HL-60/S4 treated with retinoic acid at 250 ng/mL for 4 days and 3 days (cell line): Measurements from ENCODE around the gene RABGGTA.

Source experiments
- in situ Hi-C: fragments of 300-500 bp; cut with MboI; formaldehyde crosslinking; loops from 2 replicates; pipeline ENCODE4 v1.7.0; 2022; ENCODE audit warnings: low sequenced_read_pairs

Gene RABGGTA

DNA sequence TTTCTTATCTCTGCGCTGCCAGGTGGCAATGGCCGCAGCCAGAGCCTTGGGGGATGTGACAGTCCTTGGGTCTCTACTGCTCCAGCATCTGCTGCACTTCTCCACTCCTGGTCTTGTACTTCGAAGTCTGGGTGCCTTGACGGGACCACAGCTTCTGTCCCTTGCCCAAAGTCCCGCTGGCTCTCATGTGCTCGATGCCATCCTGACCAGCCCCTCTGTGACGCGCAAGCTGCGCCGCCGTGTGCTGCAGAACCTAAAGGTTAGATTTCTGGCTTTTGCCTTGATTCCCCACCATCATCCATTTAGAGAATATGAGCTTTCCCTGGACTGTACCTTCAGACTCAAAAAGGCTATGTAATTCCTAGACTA is 32.6 kb upstream of the RABGGTA start:
- in situ Hi-C loops, result no loop called here

DNA sequence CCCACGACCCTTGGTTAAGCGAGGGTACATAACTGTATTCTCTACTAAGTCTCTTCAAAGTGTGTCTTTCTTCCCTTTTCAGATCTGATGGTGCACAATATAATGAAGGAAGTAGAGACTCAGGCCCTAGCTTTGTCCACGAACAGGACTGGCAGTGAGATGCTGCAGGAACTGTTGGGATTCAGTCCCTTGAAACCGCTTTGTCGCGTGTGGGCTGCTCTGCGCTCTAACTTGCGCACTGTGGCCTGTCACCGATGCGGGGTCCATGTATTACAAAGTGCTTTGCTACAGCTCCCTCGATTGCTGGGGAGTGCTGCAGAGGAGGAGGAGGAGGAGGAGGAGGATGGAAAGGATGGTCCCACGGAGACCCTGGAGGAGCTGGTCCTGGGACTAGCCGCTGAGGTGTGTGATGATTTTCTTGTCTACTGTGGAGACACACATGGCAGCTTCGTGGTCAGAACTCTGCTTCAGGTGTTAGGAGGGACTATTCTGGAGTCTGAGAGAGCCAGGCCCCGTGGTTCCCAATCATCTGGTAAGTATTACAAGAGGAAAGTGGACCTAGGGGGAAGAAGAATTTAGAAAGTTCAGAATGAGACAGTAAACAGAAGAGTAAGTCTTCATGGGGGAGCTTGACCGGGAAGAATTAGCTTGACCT is 29.1 kb upstream of the RABGGTA start:
- in situ Hi-C loops, result no loop called here

- in situ Hi-C loops, result loop anchor here (5.0 kb wide), 1 partner anchor 57 kb away; the partner anchor contains the start of gene TINF2
Measured at GRCh38 chr14:24299255-24300191, 28.1 kb upstream of the RABGGTA start, which contains the start of the genes DHRS1 and NOP9. Gene DHRS1, minus strand, starts transcription at chr14:24299780. Its CDS starts 674 bp downstream, at chr14:24299106. Gene NOP9, plus strand, starts transcription at chr14:24299850. Its CDS starts 105 bp downstream, at chr14:24299955.

DNA sequence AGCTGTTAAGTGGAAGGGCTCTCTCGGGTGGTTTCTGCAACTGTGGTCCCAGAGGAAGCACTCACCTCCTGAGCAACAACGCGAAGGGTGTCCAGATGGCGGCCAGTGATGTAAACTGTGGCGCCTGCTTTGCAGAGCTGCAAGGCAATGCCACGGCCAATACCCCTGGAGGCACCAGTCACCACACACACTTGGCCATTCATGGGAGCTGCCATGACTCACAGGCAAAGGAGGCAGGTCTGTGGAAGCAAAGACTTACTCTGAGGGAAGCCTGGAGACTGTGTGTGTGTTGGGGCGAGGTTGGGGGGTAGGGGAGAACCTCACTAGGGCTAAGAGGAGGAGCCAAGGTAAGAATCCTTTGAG is 27.5 kb upstream of the RABGGTA start:
- in situ Hi-C loops, result loop anchor here (5.0 kb wide), 1 partner anchor 57 kb away; the partner anchor contains the start of gene TINF2

DNA sequence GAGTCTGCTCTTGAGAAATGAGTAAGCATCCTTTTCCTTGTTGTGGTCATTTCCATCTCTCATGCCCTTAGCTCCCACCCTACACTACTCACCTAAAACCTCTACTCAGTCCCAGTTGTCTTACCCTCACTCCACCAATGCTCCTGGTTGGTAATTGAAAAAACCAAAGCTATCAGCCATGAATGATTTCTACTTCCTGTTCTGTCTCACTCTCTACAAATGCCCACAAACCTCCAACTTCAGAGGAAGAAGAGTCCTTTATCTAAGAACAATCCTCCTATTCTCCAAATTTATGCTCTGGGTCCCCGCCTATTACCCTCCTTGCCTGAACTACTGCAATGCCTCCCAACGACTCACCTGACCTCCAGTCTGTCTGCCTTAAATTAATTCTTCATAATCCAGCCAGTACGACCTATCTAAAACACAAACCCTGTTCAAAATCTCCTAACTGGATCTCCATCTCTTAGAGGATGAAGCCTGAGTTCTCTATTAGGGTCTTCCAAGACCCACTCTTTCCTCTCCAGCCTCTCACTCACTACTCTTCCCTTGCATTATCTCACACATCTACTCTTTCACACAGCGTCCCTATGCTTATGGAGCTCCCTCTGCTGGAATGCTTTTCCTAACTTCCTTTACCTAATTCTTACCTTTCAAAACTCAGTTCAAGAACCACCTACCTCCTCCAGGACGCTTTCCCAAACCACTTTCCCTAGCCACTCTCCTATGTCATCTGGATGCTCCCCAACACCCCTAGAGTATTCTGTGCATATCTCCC is 26.0 kb upstream of the RABGGTA start:
- in situ Hi-C loops, result loop anchor here (5.0 kb wide), 1 partner anchor 55 kb away; the partner anchor contains the start of gene TINF2

DNA sequence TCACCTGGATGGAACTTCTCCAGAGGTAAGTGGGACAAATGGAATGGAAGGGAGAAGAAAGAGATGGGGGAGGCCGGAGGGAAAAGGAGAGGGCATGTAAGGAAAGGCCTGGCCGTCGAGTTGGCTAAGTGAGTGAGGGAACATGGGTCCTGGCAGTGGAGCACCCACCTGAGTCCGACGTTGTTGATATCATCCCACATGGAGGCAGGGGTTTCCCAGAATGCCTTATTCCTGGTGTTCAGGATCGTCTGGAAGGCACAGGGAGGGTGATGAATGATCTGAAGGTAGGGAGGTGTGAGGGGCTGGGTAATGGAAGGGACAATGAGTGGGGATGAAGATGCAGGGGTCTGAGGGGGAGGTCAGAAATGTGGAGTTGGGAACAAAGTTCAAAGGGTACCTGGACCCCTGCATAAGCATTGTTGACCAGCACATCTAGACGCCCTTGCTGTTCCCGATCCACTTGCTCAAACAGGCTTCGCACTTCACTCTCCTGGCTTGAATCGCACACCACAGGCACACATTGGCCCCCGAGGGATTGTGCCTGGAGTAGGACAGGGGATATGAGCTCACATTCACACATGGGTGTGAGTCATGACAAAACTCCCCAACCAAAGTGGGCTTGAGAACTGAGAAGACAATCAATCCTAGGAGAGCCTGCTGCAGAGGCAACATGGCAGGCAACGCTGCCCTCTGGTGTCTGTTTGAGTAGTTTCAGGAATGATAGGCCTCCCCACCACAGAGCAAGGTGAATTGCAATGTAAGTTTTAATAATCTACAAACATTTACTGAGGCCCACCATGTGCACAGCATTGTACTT is 25.2 kb upstream of the RABGGTA start:
- in situ Hi-C loops, result loop anchor here (5.0 kb wide), 1 partner anchor 54 kb away; the partner anchor contains the start of gene TINF2

- in situ Hi-C loops, result no loop called here
Measured at GRCh38 chr14:24293525-24293924, 22.1 kb upstream of the RABGGTA start.

DNA sequence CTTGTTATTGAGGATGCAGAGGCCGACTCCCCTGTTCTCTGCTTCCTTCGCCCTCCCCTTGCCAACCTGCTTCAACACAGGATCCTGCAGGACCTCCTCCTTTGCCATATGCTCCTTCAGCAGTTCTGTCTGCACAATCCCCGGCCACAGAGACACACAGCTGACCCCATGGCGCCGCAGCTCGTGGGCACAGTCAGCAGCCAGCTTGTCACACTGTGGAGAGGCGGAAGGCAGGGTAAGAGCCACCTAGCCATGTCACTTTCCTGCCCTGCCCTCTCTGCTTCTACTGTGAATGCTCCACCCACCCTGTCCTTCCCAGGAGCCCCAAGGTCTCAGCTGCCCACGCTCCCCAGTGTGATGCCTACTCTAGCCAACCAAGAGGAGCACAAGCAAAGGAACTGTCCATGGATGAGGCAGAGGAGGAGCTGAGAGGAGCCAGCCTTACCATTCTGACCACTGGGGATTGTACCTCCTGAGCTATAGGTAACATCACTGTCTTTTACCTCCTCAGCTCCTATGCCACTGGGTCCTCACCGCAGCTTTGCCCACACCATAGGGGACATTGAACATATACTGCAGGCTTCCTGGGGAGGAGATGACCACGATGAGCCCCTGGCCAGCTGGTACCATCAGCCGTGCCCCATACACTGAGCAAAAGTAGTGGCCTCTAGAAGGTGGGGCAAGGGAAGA is 20.9 kb upstream of the RABGGTA start:
- in situ Hi-C loops, result no loop called here

DNA sequence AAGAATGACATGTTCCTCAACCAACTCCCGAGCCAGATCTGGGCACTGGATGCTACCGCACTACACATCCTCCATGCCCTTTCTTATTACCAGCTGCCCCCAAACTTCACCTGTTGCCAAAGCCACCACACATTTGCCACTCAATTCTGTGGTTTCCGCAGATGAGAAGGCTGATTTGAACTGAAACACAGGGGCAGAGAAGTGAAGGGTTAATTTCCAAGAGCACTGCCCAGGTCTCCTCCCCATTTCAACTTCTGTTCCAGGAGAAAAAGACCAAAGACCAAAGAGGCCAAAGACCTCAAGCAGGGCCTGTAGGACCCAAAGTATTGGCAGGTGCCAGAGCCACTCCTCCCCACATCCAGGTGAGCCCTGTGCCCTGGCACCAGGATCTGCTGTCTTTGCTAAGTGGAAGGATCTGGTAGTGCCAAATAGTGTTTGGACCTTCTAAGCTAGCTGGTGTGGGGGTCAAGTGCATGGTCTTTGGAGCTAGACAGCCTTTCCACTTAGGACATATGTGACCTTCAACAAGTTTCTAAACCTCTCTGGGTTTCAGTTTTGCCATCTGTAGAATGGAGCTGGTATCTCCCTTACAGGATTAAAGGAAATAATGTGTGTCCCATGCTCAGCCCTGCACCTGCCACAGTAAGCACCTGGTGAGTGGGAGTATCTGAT is 20.2 kb upstream of the RABGGTA start:
- in situ Hi-C loops, result no loop called here

GRCh38 chr14:24290746-24291145 is 19.3 kb upstream of the RABGGTA start:
- in situ Hi-C loops, result no loop called here

- in situ Hi-C loops, result no loop called here
Measured at GRCh38 chr14:24289649-24290280, 18.4 kb upstream of the RABGGTA start.

DNA sequence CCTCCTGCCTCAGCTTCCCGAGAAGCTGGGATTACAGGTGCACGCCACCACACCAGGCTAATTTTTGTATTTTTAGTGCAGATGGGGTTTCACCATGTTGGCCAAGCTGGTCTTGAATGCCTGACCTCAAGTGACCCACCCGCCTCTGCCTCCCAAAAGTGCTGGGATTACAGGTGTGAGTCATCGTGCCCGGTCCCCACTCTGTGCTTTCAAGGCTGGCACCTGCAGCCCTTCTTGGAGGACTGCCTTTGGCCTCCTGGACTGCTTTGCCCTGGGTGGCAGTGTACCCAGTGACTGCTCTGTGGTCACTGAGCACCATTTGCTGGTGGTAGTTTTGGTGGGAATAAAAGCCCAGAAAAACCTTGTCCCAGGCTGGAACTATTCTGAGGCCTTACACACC is 15.6 kb upstream of the RABGGTA start:
- in situ Hi-C loops, result no loop called here

DNA sequence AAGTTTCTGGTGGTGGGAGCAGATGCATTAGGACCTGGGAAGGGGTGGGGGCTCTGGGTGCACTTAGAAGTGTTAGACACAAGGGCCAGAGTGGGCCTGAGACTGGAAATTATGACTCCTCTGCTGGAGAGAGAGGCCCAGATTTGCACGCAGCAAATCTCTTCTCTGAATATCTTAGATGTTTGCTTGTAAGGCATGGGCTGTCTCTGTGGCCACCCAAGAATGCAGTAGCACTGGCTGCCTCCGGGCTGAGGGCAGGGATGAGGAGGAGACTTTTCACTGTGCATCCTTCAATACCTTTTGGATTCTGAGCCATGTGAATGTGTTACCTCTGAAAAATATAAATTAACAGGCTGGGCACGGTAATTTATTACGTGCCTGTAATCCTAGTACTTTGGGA is 14.0 kb upstream of the RABGGTA start:
- in situ Hi-C loops, result no loop called here

GRCh38 chr14:24284501-24285035 is 13.2 kb upstream of the RABGGTA start:
- in situ Hi-C loops, result no loop called here

GRCh38 chr14:24283796-24284460 is 12.5 kb upstream of the RABGGTA start:
- in situ Hi-C loops, result no loop called here

DNA sequence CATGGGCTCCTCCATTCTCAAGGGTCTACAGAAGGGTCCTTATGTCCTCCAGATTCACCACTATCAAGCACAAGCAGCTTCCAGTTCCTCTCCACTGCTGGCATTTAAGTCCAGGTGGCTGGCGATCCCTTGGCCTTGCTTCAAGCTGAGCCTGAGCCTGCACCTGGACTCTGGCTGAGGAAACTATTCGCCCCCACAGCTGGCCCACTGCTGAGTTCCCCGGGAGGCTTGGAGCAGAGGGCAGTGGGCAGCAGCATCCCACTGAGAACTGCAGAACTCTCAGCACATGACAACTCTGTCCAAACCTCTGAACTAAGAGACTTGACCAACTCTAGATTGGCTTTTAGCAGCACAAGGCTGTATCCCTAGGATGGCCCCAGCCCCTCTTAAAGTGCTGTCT is 11.3 kb upstream of the RABGGTA start:
- in situ Hi-C loops, result no loop called here

GRCh38 chr14:24281636-24282035 is 10.2 kb upstream of the RABGGTA start:
- in situ Hi-C loops, result no loop called here
